Measurements from ENCODE around the gene FGF13. TPM values are rescaled to one million over a fixed set of nuclear protein-coding genes. Genes with fewer than 3 reads are reported as not detected.

The FGF13 gene
- polyA plus RNA-seq, 1 donor (not counting 4 experiments of a cell fraction or from before 2014, with no cell fraction given), result not detected

GRCh38 chrX:138690591-138690990, 20.9 kb downstream of the FGF13 start:
- Histone ChIP-seq H3K79me2 (ENCODE audit: control insufficient read depth, insufficient read depth, low read length) (no peaks in the 10 kb centered on the region), H3K4me1 (ENCODE audit: control insufficient read depth, extremely low read depth, insufficient read depth, low read length) (no peaks in the 10 kb centered on the region), H3K4me2 (ENCODE audit: control insufficient read depth, extremely low read depth, insufficient read depth, low read depth, low read length) (no peak overlapping the region), H3K9ac (ENCODE audit: control insufficient read depth, extremely low read depth, insufficient read depth, low read length) (no peak overlapping the region), H3K4me3 (ENCODE audit: control insufficient read depth in 2 of 3, extremely low read depth in 1 of 3, insufficient read depth in 2 of 3, low read depth in 1 of 3, low read length in 3 of 3) (no peak overlapping the region), H4K20me1 (ENCODE audit: control insufficient read depth, extremely low read depth, insufficient read depth, low read length) (no peaks in the 10 kb centered on the region), H3K36me3 (ENCODE audit: control insufficient read depth in 2 of 2, extremely low read depth in 1 of 2, insufficient read depth in 2 of 2, low read length in 2 of 2) (no peaks in the 10 kb centered on the region), H2AFZ (ENCODE audit: control insufficient read depth, low read length) (no peak overlapping the region), H3K27me3 (ENCODE audit: control insufficient read depth, extremely low read depth, insufficient read depth, low read length) (no peaks in the 10 kb centered on the region), H3K27ac (ENCODE audit: control insufficient read depth, insufficient read depth, low read length) (no peak overlapping the region), H3K9me1 (ENCODE audit: control insufficient read depth, extremely low read depth, insufficient read depth, low read length) (no peaks in the 10 kb centered on the region), H3K9me3 (ENCODE audit: control insufficient read depth, low read depth, low read length) (no peaks in the 10 kb centered on the region)
- dilution Hi-C loops (cut with MboI; ENCODE audit: extremely low pct_ligation_motif_present, low sequenced_read_pairs), result no loop called here
- TF ChIP-seq EZH2 (IDR thresholded peaks at IDR 0.05; ENCODE audit: low read length) (no peak), CTCF (optimal IDR thresholded peaks at IDR 0.05 in 1 of 3, IDR thresholded peaks at IDR 0.05 in 1 of 3, conservative IDR thresholded peaks at IDR 0.05 in 1 of 3; ENCODE audit: extremely low read depth in 1 of 3, insufficient read depth in 2 of 3, low read length in 3 of 3) (no peak)
- FAIRE-seq, result no peak
- DNase-seq (ENCODE audit: low read depth, low spot score), result no peak

- FAIRE-seq, result no peak
- Histone ChIP-seq H3K27me3 (ENCODE audit: control insufficient read depth, extremely low read depth, insufficient read depth, low read length) (no peaks in the 10 kb centered on the region), H3K9ac (ENCODE audit: control insufficient read depth, extremely low read depth, insufficient read depth, low read length) (no peak overlapping the region), H3K36me3 (ENCODE audit: control insufficient read depth in 2 of 2, extremely low read depth in 1 of 2, insufficient read depth in 2 of 2, low read length in 2 of 2) (no peaks in the 10 kb centered on the region), H2AFZ (ENCODE audit: control insufficient read depth, low read length) (no peak overlapping the region), H3K79me2 (ENCODE audit: control insufficient read depth, insufficient read depth, low read length) (no peaks in the 10 kb centered on the region), H3K9me1 (ENCODE audit: control insufficient read depth, extremely low read depth, insufficient read depth, low read length) (no peaks in the 10 kb centered on the region), H3K27ac (ENCODE audit: control insufficient read depth, insufficient read depth, low read length) (no peak overlapping the region), H4K20me1 (ENCODE audit: control insufficient read depth, extremely low read depth, insufficient read depth, low read length) (no peaks in the 10 kb centered on the region), H3K4me1 (ENCODE audit: control insufficient read depth, extremely low read depth, insufficient read depth, low read length) (no peaks in the 10 kb centered on the region), H3K4me3 (ENCODE audit: control insufficient read depth in 2 of 3, extremely low read depth in 1 of 3, insufficient read depth in 2 of 3, low read depth in 1 of 3, low read length in 3 of 3) (no peak overlapping the region), H3K9me3 (ENCODE audit: control insufficient read depth, low read depth, low read length) (no peaks in the 10 kb centered on the region), H3K4me2 (ENCODE audit: control insufficient read depth, extremely low read depth, insufficient read depth, low read depth, low read length) (no peak overlapping the region)
- DNase-seq (ENCODE audit: low read depth, low spot score), result no peak
- dilution Hi-C loops (cut with MboI; ENCODE audit: extremely low pct_ligation_motif_present, low sequenced_read_pairs), result no loop called here
- no peak for TF ChIP-seq CTCF (optimal IDR thresholded peaks at IDR 0.05 in 1 of 3, IDR thresholded peaks at IDR 0.05 in 1 of 3, conservative IDR thresholded peaks at IDR 0.05 in 1 of 3; ENCODE audit: extremely low read depth in 1 of 3, insufficient read depth in 2 of 3, low read length in 3 of 3)
- TF ChIP-seq EZH2 (IDR thresholded peaks at IDR 0.05; ENCODE audit: low read length), result no peak
Measured at GRCh38 chrX:138683600-138683999, 27.9 kb downstream of the FGF13 start.

All from keratinocyte (primary cell).